NCI-H2029 treated with DMSO at 0.1 percent for 48 hours (cell line): ENCODE results near the gene NCK2.

Experiments
- DNase-seq: peaks from one replicate; lab custom pipeline; 2025; lab: John Stamatoyannopoulos, UW

Gene NCK2

GRCh38 chr2:105777031-105777482, 32.3 kb downstream of the NCK2 start:
- no peak for DNase-seq

- no peak for DNase-seq
Observed at GRCh38 chr2:105777506-105778055, 32.9 kb downstream of the NCK2 start.

- no peak for DNase-seq
Observed at GRCh38 chr2:105778080-105778607, 33.4 kb downstream of the NCK2 start.

GRCh38 chr2:105779394-105779793, 34.7 kb downstream of the NCK2 start:
- DNase-seq, result no peak

DNA sequence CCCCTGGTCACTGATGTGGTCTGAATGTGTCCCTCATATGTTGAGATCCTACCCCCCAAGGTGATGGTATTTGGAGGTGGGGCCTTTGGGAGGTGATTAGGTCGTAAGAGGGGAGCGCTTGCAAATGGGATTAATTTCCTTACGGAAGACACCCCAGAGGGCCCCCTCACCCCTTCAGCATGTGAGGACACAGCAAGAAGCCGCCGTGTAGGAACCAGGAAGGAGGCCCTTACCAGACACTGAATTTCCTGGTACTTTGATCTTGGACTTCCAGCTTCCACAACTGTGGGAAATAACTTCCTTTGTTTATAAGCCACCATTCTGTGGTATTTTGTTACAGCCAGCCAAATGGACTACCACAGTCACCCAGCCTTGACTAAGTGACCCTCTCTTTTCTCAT, 35.9 kb downstream of the NCK2 start:
- DNase-seq, result no peak

DNA sequence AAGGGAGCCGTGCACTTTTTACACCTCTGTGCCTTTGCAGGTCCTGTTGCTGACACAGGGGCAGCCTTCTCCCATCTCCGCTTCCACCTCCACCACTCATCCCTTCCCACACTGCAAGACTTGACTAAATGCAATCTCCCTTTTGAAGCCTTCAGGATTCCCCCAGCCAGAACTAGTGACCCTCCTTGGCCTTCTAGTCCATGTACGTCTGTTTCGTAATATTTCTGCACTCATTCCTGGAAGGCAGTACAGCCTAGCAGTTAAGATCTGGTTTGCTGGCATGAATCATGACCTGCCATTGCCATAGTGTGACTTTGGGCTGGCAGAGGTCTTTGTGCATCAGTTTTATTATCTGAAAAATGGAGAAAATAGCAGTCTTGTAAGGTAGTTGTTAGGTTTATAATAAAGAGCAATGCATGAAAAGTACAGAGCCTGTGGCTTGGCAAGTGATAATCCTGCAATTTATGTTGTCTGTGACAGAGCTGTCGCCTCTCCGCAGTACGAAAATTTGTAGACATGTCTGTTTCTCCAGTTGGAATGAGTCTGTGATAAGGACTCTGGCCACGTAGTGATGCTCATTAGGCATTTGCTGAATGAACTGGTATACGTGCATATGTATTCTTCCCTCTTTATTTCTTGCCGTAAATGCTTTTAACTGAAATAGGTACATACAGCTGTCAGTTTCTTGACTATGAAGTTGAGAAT, 36.7 kb downstream of the NCK2 start:
- DNase-seq, result no peak

DNA sequence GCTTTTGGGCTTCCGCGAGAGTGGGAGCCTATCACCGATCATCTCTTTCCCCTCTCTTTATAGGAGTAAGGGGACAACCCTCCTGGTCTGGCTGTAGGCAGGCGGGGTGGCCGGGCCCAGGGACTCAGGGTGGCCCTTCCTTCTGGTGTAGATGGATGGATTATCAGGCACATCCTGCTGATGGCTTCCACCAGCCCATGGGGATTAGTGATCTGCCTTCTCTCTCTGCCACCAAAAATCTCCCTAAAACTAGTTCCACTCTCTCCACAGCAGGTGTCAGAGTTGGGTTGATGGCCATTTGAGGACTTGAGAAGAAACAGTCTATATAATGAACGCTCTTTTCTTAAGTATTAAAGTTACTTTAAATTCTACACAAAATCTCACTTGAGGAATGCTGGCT, 37.4 kb downstream of the NCK2 start:
- no peak for DNase-seq

DNA sequence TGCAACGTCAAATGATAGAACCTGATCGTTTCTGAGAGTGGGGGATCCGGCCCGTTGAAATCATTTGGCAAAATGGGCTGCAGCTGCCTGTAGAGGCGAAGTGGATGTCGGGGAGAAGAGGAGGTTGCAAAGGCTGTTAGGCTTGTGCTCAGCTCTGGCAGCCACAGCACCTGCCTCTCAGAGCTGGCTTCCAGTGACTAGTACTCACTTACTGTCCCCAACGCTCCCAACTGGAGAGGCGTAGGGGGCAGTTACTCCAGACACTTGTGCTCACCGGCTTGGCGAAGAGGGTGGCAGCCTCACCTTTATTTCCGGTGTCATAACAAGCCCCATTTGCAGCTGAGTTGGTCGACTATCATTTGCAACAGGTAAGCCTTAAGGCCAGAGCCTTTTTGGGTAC, 37.9 kb downstream of the NCK2 start:
- no peak for DNase-seq

DNA sequence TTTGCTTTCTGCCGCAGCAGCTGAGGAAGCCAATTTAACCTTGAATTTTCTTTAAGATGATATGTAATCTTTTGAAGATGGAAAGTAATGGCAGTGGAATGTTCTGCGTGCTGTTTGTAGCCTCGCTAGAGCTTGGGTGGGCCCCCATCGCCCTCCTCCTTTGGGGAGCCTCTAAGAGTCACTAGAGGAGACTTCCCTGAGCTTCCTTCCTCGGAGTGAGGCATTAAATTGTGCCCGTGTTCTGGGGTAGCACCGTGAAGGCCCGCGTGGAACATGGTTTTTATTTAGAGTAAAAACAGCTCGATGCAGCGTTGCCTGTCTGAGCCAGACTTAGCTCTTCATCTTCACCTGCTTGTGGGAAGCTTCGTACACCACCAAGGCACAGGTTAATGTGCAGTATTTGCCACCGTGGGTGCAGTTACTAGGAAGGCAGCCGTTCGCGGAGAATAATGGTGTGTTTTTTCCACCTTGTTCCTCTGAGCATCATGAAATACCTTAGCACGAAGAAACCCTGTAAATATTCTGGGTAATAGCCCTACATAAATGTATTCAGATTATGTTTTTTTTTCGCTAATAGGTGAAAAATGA, 38.5 kb downstream of the NCK2 start:
- no peak for DNase-seq

DNA sequence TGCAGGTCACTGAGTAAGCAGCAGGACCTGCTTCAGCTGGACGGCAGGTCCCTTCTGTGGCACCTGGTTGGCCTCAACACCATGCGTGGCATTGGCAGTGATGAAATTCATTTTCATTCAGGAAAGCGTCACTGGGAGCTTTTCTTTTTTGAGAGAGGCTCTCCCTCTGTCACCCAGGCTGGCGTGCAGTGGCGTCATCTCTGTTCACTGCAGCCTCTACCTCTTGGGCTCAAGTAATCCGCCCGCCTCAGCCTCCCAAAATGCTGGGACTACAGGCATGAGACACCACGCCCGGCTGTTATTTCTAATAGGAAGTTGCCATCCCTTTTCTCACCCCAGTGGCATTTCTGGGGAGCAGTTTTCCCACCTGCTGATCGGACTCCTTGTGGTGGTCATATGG, 39.3 kb downstream of the NCK2 start:
- no peak for DNase-seq

GRCh38 chr2:105784589-105784988, 39.9 kb downstream of the NCK2 start:
- no peak for DNase-seq

DNA sequence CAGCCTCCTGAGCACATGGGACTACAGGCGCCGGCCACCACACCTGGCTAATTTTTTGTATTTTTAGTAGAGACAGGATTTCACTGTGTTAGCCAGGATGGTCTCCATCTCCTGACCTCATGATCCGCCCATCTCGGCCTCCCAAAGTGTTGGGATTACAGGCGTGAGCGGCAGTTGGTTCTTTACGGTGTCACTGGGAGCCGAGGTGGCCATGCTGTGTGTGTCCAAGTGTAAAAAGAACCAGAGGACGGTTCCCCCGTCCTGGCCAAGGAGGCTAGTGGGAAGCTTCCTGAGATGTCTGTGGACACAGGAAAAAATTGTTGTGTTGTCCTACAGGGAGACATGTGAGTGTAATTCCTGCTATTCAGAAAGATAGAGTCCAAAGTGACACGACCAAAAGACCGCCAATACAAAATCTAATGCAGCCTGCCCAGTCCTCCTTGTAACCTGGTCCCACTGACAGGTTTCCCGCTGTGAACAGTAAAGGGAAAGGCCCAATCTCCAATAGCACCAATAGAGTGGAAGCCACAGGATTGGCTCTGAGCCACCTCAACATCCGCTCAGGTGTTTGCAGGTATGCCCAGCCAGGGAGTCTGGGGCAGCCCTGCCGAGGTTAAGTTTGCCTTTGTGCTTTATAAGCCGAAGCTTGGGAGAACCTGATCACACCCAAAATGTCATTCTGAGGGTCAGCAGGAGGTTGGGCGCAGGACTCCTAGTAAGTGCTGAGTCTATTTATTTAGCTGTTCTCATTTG, 40.6 kb downstream of the NCK2 start:
- DNase-seq, result peak; percentile 29

DNA sequence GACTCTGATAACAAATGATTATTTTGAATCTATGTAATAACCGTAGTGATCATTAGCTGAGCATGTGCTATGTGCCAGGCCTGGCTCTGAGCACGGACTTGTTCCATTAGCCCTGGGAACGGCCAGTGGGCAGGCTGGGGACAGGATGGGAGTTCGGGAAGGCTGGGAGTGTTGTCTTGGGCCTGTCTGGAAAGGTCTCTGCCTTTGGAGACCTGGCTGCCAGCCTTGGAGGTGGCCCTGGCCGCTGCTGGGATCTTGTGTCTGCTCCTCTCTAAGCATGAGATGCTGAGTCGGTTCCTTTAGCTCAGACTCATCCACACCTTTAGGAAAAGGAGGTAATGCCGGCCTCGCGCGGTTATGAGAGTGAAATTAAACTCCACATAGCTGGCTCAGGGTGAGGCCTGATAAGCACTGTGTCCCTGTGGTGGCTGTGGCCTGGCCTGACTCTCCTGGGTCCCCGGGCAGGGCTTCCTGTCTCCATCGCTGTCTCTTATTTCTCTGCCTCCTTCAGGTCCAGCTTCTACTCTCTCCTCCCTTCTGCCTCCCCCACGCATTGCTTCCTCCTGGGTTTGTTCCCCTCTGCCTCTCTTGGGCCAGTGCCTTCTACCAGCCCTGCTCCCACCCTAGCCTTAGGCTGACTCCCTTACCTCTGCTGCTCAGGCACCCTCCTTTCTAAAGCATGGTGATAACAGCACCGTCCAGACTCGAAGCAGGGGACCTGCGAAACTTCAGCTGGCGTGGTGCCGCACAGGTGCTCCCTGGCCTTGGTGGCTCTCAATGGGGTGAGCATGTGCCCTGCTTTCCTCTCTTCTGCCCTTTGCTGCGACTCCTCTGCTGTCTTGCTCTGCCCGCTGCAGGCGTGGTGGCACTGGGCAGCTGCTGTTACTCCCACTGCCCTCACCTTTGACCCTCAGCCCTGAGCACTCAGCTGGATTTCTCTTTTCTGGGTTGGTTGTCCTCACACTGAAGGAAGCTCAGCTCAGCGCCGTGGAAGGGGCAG, 41.8 kb downstream of the NCK2 start:
- DNase-seq, result no peak

GRCh38 chr2:105787376-105788318, 42.9 kb downstream of the NCK2 start:
- DNase-seq, result no peak

- DNase-seq, result no peak
Observed at GRCh38 chr2:105788670-105789290, 44.1 kb downstream of the NCK2 start.

DNA sequence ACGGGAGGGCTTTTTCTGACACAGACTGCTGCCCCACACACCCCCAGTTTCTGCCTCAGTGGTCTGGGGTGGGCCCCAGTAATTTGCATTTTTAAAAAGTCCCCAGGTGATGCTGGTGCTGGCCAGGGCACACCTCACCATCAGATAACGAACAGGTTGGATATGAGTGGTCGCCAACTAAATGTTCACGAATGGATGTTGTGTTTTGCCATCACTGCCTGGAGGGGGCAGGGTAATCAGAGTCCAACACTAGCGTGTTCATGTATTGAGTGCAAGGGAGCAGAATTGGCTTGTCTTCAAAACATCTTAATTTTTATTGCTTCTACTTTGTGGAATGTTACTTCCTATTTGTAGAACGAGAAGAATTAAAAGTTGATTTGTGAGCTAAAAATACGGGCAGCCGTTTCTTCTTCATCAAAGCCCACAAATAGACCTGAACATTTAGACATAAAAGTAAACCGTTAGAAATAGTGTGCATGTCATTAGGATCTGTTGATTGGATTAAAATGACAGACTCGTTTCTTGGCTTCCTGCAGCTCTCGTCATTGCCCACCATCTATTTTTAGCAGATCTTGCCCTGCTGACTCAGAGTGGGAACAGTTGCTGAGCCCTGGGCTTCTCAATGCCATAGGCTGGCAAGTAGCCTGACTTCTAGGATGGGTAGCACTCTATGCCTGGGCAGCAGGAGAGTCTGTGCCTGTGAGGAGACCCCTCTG, 45.2 kb downstream of the NCK2 start:
- no peak for DNase-seq

DNA sequence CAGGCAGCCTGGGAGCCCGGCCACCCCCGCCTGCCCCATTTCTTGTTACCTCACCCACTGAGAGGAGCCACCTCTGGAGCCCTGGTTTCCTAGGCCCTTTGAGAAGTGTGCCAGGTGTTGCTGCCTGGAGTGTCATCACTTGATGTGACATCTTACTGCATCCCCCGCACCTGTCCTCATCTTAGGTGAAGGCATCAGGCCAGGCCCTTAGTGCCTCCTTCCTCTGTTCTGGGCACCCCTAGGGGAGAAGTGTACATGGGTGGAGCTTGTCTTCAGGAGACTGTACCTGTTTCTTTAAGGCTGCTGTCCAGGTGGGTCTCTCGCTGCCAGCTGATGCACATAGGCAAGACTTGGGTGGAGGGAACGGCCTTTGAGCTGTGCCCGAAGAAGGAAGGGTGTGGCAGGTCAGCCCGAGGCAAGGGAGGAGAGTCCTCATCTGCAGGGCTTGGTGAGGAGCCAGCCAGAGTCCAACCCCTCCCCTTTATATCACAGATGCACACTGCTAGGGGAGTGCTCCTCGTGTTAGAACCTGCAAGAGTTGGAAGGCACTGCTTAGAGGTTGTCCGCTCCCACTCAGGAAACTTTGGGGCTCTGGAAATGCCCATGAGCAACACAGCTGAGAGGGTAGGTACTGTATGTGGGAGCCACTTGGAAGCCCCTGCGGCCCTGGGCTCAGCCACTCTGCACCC, 45.9 kb downstream of the NCK2 start:
- no peak for DNase-seq

DNA sequence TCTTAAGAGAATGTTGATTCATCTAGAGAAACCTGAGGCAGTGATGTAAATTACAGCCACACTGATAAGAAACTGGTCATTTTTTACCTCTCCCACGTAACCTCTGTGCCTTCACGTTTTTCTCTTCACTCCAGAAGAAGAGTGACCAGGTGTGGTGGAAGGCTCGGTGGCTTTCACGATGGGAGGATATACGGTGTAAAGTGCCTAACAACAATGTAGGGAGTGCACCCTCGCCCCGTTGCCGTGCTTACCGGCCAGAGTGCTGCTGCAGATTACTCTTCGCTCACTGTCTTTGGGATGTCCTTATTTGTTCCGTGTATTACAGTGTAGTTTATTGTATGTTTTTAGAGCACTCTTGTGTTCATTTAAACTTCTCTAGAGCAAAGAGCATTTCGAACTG, 46.5 kb downstream of the NCK2 start:
- no peak for DNase-seq

- DNase-seq, result no peak
Observed at GRCh38 chr2:105792561-105792960, 47.8 kb downstream of the NCK2 start.
